GM21619 (cell line): Measurements from ENCODE around the gene TOP3A.
"Not testable (repeated sequence)": the region's sequence is repeated elsewhere in the genome, so short reads cannot be mapped to it uniquely, and the experiment has no call there.

Source experiments
- ATAC-seq: cut with Tn5 transposase; IDR thresholded peaks from one replicate; pipeline ENCODE4 v1.9.1; 2021; ENCODE audit not compliant: unreplicated experiment

TOP3A gene, protein sequence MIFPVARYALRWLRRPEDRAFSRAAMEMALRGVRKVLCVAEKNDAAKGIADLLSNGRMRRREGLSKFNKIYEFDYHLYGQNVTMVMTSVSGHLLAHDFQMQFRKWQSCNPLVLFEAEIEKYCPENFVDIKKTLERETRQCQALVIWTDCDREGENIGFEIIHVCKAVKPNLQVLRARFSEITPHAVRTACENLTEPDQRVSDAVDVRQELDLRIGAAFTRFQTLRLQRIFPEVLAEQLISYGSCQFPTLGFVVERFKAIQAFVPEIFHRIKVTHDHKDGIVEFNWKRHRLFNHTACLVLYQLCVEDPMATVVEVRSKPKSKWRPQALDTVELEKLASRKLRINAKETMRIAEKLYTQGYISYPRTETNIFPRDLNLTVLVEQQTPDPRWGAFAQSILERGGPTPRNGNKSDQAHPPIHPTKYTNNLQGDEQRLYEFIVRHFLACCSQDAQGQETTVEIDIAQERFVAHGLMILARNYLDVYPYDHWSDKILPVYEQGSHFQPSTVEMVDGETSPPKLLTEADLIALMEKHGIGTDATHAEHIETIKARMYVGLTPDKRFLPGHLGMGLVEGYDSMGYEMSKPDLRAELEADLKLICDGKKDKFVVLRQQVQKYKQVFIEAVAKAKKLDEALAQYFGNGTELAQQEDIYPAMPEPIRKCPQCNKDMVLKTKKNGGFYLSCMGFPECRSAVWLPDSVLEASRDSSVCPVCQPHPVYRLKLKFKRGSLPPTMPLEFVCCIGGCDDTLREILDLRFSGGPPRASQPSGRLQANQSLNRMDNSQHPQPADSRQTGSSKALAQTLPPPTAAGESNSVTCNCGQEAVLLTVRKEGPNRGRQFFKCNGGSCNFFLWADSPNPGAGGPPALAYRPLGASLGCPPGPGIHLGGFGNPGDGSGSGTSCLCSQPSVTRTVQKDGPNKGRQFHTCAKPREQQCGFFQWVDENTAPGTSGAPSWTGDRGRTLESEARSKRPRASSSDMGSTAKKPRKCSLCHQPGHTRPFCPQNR

GRCh38 chr17:18314731-18315561 lies at the start of gene TOP3A, which contains the start of gene SMCR8:
Gene TOP3A (minus strand): TSS chr17:18314994. CDS start chr17:18314778, 216 bp downstream.
Gene SMCR8 (plus strand): TSS chr17:18315293. CDS start chr17:18315790, 497 bp downstream.
- peak; percentile 76 for ATAC-seq

GRCh38 chr17:18364166-18364565 lies 49.4 kb upstream of the TOP3A start:
- no peak for ATAC-seq

- peak; percentile 98 for ATAC-seq
Observed at GRCh38 chr17:18363101-18364049, 48.6 kb upstream of the TOP3A start, which contains the start of gene SHMT1. Gene SHMT1 (minus strand): TSS chr17:18363550. CDS start chr17:18355981, 7,569 bp downstream.

DNA sequence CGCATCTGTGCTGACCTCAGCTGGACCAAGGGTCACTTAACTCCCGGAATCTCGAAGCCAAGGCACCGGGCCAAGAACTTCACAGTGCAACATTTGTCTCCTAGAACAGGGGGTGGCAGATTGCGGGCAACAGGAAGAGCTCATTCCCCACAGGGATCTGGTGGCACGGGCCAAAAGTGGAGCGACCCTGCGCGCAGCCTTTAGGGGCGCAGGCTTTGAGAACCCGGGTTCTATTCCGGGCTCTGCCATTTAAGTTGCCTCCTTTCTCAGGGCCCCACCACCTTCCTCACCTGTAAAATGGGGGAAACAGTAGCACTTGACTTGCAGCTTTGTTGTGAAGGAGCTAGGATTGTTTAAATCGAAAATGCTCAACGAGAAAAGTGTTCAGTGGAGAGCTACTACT lies 47.9 kb upstream of the TOP3A start:
- ATAC-seq: no peak

DNA sequence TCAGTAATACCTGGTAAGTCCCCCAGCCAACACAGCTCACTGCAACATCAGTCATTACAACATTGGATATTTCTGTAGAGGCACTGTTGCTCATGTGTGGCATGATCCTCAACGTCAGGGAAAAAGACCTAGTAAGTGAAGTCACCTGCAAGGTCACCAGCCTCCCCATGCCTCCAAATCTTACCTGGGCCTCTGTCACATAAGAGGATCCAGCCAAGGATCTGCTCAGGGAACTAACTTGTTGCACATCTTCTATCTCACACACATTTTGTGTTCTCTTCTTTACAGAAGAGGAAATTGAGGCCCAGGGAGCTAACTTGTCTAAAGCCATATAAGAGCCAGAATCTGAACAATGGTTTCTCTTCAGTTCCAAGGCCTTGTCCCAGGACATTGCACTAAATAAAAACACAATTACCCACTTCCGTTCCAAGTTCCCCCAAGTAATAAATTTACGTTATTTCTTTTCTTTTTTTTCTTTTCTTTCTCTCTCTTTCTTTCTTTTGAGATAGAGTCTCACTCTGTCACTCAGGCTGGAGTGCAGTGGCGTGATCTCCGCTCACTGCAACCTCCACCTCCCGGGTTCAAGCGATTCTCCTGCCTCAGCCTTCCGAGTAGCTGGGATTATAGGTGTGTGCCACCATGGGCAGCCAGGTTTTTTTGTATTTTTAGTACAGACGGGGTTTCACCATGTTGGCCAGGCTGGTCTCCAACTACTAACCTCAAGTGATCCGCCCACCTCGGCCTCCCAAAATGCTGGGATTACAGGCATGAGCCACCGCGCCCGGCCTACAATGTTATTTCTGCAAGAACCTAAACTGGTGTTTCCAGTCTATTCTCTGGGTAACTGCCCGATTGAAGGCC lies 47.3 kb upstream of the TOP3A start:
- no peak for ATAC-seq

GRCh38 chr17:18360518-18360917 lies 45.7 kb upstream of the TOP3A start:
- ATAC-seq: no peak

DNA sequence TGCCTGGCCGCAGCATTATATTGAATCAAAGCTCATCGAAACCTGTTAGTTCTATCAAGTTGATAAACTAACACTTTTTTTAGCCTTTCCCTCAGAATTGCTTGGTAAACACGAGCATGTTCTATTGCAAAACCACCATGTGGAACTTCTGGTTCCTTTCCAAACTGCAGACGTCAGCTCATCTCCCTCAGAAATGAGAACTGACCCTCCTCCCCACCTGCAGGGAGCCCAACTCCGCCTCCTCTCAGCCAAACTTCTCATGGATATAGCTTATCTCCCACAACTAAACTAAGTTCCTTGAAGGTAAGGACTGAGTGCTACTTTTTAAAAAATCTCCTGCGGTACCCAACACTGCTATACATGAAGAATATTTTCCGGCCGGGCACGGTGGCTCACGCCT lies 41.8 kb upstream of the TOP3A start:
- ATAC-seq: no peak

DNA sequence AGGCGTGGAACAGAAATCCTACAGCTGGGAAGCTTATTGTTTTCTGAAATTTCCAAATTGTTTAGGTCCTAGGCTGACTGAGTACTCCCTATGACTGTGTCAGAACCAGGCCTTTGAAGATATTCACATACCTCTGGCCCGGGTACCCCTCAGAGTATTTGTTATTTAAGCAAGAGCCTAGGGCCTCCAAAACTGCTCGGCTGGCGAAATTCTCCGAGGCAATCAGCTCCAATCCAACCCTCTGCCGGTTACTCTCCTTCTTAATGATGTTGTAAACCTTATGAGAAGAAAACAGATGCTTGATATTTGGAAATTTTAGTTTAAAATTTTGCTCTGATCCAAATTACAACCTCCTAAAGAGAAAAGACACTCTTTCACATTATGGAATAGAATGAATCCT lies 38.7 kb upstream of the TOP3A start:
- no peak for ATAC-seq

- ATAC-seq: no peak
Observed at GRCh38 chr17:18344021-18344420, 29.2 kb upstream of the TOP3A start.

DNA sequence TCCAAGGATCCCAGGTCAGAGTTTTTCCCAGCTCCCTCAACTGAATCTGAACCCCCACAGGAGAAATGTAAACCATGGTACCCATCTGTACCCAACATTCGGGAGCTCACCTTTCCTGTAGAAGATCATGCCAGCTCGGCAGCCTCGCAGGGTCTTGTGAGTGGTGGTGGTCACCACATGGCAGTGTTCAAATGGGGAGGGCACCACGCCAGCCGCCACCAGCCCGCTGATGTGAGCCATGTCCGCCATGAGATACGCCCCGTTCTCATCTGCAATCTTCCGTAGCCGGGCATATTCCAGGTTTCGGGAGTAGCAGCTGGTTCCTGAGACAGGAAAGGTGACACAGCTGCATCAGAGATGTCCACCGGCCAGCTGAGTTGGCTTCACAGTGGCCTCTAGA lies 25.1 kb upstream of the TOP3A start:
- ATAC-seq: no peak

- ATAC-seq: not testable (repeated sequence)
Observed at GRCh38 chr17:18338158-18338557, 23.4 kb upstream of the TOP3A start.

- no peak for ATAC-seq
Observed at GRCh38 chr17:18332909-18333489, 18.2 kb upstream of the TOP3A start.

- ATAC-seq: no peak
Observed at GRCh38 chr17:18331879-18332278, 17.1 kb upstream of the TOP3A start.

GRCh38 chr17:18328643-18329204 lies 13.9 kb upstream of the TOP3A start:
- no peak for ATAC-seq

- no peak for ATAC-seq
Observed at GRCh38 chr17:18327556-18327955, 12.8 kb upstream of the TOP3A start.

- ATAC-seq: no peak
Observed at GRCh38 chr17:18327093-18327492, 12.3 kb upstream of the TOP3A start.

DNA sequence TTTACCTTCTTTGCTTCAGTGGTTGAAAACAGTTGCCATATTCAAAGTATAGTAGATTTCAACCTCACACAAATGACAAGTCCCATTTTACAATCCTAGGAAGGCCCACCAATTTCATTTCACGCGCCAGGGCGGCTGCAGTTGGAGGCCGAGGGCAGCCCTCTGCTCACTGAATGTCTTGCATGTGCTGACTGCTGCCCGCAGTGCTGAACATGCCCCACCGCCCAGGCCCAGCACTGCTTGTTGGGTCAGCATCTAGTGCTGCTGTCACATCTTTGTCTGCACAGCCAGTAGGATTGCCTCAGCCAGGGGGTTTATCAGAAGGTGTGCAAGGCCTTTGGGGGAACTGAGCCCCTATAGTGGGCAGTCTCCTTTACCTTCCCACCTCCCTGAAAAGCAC lies 11.8 kb upstream of the TOP3A start:
- ATAC-seq: no peak

DNA sequence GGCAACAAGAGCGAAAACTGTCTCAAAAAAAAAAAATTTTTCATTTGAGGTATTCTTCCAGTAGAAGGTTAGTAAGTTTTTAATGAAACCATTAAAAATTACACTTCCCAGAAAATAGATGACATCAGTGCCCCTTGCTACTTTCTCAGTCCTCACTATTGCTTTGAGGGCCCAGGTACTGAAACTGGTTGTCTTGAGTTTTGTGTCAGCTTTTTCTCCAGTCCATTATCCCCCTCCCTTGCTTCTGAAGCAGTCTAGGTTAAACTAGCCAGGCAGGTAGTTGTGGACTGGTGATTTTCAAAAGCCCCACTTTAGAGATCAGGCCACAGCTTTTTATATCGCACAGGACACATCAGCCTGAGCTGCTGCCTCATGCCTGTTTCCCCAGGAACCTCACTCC lies 11.2 kb upstream of the TOP3A start:
- no peak for ATAC-seq
